ENCODE results near the gene KLF13. TPM values are rescaled to one million over a fixed set of nuclear protein-coding genes. Genes with fewer than 3 reads are reported as not detected.

KLF13 gene
- total RNA-seq, 2 experiments from 2014 or later, result 110 to 111 TPM

DNA sequence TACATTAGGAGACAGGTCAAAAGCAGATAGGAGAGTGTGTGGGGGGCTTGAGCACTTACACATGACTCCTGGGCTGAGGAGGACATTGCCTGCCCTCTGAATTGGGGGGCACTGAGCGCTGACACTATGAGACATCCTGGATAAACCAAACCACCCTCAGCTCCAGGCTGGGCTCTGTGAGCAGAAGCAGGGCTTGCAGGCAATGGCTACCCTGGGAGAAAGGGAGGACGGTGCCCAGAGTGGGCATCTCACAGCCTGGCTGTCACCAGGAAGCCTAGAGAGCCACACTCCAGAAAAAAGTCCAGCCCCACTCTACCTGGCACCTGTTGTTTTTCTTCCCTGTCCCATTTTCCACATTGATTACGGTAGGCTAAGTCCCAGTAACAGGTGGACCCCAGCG, 8.2 kb upstream of the KLF13 start:
- no peak overlapping the region for H3K4me3 Mint-ChIP-seq
- no peak for DNase-seq

DNA sequence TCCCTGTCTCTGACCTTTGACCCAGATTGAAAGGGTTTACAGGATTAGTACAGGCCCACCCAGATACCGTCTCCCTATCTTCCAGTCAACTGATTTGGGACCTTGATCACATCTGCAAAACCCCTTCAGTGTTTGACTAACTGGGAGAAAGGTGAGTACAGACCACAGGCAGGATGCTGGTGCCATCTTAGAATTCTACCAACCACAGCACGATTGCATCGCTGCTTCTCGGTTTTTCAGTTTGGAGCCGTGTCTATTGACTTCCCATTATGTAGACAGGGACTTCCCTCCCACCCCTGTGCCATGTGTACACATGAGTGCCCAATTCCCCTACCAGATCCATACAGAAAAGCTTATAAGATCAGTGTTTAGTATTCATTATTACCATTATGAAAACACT, 6.6 kb upstream of the KLF13 start:
- peaks cover 46% of the 10 kb centered on the region for H3K4me1 Mint-ChIP-seq
- H3K36me3 Mint-ChIP-seq, result no peaks in the 10 kb centered on the region
- peaks cover 7% of the 10 kb centered on the region for H3K9me3 Mint-ChIP-seq
- DNase-seq, result no peak
- no peaks in the 10 kb centered on the region for H3K27me3 Mint-ChIP-seq
- H3K4me3 Mint-ChIP-seq, result no peak overlapping the region
- no peak overlapping the region for H3K27ac Mint-ChIP-seq

More for the DNA sequence above, 8.2 kb upstream of the KLF13 start:
- H3K27me3 Mint-ChIP-seq, result no peaks in the 10 kb centered on the region
- H3K27ac Mint-ChIP-seq, result no peak overlapping the region
- peaks cover 34% of the 10 kb centered on the region for H3K4me1 Mint-ChIP-seq
- H3K36me3 Mint-ChIP-seq, result no peaks in the 10 kb centered on the region
- H3K9me3 Mint-ChIP-seq, result peaks cover 7% of the 10 kb centered on the region

DNA sequence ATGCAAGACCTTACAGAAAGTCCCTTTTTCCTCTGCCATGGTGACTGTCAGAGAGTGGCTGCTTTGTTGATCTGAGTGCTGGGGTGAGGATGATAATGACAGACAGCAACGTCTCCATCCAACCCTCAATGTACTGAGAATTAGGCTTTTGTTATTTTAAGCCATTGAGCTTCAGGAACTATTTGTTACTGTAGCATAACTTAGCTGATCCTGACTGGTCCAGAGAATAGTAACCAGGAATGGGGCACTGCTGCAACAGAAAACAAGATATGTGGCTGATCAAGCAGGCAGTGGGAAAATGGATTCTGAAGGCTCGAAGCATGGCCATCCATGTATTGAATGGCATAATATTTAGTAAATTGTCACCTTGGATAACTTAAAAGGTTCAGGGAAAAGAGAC, 5.2 kb upstream of the KLF13 start:
- no peak for DNase-seq
- no peak overlapping the region for H3K27ac Mint-ChIP-seq
- H3K4me3 Mint-ChIP-seq, result no peak overlapping the region
- H3K4me1 Mint-ChIP-seq, result peaks cover 42% of the 10 kb centered on the region
- H3K9me3 Mint-ChIP-seq, result peaks cover 7% of the 10 kb centered on the region
- H3K27me3 Mint-ChIP-seq, result no peaks in the 10 kb centered on the region
- no peaks in the 10 kb centered on the region for H3K36me3 Mint-ChIP-seq

DNA sequence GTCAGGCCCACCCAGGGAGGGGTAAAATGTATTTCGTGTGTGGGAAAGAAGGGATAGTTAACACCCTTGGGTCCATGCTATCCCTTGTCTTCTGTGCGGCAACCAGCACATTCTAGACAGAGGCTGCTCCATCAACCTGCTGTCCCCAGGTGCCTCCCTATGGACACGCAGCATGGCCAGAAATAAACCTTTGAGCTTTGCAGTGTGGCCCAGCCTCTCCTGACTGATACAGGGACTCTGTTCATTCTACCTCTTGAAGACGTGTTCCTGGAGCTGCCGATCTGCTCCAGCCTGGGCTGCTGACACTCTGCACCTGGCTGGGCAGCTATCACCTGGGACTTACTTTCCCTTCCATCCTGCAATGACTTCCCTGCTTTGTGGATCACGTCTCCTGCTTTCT, 4.1 kb upstream of the KLF13 start:
- H3K4me1 Mint-ChIP-seq, result peaks cover 33% of the 10 kb centered on the region
- peaks cover 7% of the 10 kb centered on the region for H3K9me3 Mint-ChIP-seq
- no peaks in the 10 kb centered on the region for H3K27me3 Mint-ChIP-seq
- DNase-seq, result no peak
- no peak overlapping the region for H3K27ac Mint-ChIP-seq
- H3K4me3 Mint-ChIP-seq, result no peak overlapping the region
- no peaks in the 10 kb centered on the region for H3K36me3 Mint-ChIP-seq

DNA sequence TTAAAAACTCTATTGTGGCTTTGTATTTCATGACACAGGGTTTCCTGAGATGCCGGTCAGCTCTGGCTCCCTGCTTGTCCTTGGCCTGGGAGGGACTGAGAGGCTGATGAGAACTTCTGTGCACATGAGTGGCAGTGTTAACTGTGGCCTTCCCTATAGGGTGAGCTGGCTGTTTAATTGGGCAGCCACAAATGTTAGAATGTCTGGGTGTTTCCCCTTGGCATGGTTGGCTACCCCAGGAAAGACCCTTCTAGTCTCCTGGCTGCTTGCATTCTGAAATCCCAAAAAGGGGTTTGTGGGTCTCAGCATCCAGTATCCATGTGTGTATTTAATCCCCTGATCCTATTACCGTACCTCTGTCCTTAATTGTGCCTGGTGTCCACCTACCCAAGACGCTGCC, 3.0 kb upstream of the KLF13 start:
- Mint-ChIP-seq H3K4me3 (no peak overlapping the region), H3K27ac (no peak overlapping the region), H3K36me3 (peaks cover under 1% of the 10 kb centered on the region), H3K27me3 (no peaks in the 10 kb centered on the region), H3K9me3 (peaks cover 7% of the 10 kb centered on the region), H3K4me1 (peaks cover 34% of the 10 kb centered on the region)
- DNase-seq, result no peak

DNA sequence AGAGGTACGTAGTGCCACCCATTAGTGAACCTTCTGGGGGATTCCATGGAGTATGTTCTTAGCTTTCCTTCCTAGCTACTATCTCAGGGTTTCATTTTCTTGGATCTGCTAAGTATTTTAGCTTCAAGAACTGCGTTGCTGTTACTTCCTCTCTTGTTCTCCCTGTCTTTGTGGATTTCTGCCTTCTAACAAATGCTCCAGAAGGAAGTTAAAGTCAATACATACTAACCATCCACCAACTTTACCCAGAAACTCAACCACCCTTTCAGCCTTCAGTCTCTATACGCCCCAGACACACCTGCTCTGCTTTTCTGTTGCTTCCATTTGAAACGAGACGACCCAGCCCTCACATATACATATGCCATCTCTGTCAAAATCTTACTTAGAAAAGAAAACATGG, 2.4 kb upstream of the KLF13 start:
- H3K36me3 Mint-ChIP-seq, result peaks cover 6% of the 10 kb centered on the region
- H3K4me3 Mint-ChIP-seq, result peak overlapping the region; percentile 86
- H3K27me3 Mint-ChIP-seq, result no peaks in the 10 kb centered on the region
- H3K9me3 Mint-ChIP-seq, result peaks cover 7% of the 10 kb centered on the region
- peaks cover 40% of the 10 kb centered on the region for H3K4me1 Mint-ChIP-seq
- no peak for DNase-seq
- no peak overlapping the region for H3K27ac Mint-ChIP-seq

DNA sequence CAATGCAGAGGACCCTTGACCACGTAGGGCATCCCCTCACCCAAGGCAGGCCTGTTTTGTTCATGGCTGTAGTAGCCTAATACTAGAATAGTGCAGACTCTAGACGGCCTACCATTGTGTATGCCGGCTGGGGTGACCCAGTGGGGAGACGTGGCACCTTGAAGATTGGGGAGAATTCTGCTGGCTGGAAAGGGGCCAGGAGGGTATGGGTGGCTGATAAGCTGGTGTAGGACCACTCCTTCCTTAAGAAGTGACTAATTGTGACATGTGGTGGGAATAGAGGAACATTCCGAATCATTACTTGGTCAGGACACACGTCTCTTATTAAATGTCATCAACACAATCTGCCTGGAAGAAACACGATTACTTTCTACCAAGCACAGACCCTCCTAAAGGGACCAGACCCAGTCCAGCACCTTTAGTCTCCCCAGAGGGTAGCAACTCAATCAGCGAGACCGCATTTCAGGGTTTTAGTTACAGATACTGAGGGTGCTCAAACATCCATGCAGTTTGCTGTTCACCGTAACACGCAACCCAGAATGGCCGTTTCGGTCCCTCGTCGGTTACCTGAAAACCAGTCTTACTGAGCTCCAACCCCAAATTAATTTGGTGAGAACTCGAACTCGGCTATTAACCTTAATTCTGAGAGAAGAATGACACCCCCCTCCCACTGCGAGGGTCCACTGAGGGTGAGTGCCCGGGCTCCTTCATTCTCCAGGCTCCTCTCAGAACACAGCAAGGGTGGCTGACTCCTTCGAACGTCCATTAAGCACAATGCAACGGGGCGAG, 1.6 kb upstream of the KLF13 start:
- H3K27ac Mint-ChIP-seq, result peak overlapping the region; percentile 86
- no peaks in the 10 kb centered on the region for H3K27me3 Mint-ChIP-seq
- H3K36me3 Mint-ChIP-seq, result peaks cover 10% of the 10 kb centered on the region
- no peak for DNase-seq
- peaks cover 7% of the 10 kb centered on the region for H3K9me3 Mint-ChIP-seq
- peaks cover 41% of the 10 kb centered on the region for H3K4me1 Mint-ChIP-seq
- H3K4me3 Mint-ChIP-seq, result peak overlapping the region; percentile 86

DNA sequence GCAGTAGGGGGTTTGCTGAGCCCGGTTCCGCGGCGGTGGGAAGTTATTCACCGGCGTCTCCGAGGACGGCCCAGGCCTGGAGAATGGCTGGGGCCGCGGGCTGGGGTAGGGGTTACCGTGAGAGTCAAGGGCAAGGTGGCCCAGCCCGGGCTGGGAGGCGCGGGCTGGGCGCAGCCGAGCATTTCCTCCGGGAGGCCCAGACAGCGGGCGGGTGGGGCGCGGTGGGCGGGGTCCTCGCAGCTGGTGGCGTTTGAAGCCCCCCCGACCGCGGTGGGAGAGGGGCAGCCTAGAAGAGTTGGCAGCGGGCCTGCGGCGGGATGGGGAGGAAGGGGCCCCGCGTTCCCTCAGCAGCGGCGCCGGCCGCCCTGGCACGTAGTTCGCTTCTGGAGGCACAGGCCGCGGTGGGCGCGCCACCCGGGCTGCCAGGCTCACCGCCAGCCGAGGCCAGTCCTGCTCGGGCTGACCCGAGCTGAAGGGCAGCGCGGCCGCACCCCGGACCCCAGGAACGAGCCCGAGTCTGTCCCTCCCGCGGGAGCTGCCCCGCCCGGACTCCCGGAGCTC, 960 bp upstream of the KLF13 start:
- Mint-ChIP-seq H3K27me3 (no peaks in the 10 kb centered on the region), H3K9me3 (peaks cover 7% of the 10 kb centered on the region), H3K36me3 (peaks cover 15% of the 10 kb centered on the region), H3K4me1 (peaks cover 45% of the 10 kb centered on the region), H3K27ac (peak overlapping the region; percentile 86), H3K4me3 (peak overlapping the region; percentile 86)
- peak; percentile 56 for DNase-seq

DNA sequence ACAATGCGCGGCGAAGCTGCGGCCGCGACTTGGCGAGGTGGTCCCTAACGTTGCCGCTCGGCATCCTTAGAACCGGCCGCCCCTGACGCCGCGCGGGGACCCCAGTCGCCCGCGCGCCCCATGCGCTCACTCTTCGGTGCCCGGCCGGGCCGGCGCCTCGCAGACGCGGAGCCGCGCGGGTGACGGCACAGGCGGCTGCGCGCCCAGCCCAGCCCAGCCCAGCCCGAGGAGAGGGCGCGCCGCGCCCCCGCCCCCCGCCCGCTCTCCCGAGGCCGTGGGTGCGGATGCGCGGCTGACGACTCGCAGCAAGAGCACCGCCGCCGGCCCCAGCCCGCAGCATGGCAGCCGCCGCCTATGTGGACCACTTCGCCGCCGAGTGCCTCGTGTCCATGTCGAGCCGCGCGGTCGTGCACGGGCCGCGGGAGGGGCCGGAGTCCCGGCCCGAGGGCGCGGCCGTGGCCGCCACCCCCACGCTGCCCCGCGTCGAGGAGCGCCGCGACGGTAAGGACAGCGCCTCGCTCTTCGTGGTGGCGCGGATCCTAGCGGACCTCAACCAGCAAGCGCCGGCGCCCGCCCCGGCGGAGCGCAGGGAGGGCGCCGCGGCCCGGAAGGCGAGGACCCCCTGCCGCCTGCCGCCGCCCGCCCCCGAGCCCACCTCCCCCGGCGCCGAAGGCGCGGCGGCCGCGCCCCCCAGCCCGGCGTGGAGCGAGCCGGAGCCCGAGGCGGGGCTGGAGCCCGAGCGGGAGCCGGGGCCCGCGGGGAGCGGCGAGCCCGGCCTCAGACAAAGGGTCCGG, 437 bp downstream of the KLF13 start:
- peak; percentile 37 for DNase-seq
- H3K4me1 Mint-ChIP-seq, result peaks cover 53% of the 10 kb centered on the region
- H3K9me3 Mint-ChIP-seq, result no peaks in the 10 kb centered on the region
- no peaks in the 10 kb centered on the region for H3K27me3 Mint-ChIP-seq
- H3K4me3 Mint-ChIP-seq, result peak overlapping the region; percentile 61
- peak overlapping the region; percentile 62 for H3K27ac Mint-ChIP-seq
- peaks cover 18% of the 10 kb centered on the region for H3K36me3 Mint-ChIP-seq

DNA sequence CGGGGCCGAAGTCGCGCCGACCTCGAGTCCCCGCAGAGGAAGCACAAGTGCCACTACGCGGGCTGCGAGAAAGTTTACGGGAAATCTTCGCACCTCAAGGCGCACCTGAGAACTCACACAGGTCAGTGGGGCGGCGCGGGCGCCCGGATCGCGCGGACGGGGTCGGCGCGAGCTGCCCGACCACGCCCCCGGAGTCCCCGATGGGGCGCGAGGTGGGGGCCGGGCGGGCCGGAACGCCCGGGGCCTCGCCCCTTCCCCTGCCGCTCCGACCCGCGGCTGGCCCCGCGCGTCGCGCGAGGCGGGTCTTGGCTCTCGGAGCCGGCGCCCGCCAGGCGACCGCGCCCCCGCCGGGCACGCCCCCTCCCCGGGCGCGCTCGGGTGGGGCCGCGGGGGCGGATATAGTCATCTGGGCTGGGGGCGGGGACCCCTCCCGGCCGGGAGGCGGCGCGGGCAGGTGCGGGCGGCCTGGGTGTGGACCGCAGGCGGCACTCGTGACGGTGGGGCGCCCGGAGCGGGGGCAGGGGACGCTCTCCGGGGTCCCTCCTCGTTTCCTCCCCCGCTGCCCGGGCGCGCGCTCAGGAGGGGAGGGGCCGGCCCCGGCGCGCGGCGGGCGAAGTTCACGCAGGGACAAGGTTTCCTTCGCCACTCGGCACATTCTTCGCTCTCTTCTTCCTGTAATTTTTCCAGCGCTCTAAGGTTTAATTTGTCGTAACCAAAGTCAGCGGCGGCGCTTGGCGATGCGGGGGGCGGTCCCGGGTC, 1.2 kb downstream of the KLF13 start:
- no peaks in the 10 kb centered on the region for H3K9me3 Mint-ChIP-seq
- peak overlapping the region; percentile 78 for H3K27ac Mint-ChIP-seq
- DNase-seq, result peak; percentile 68
- peaks cover 18% of the 10 kb centered on the region for H3K36me3 Mint-ChIP-seq
- H3K4me1 Mint-ChIP-seq, result peaks cover 56% of the 10 kb centered on the region
- H3K4me3 Mint-ChIP-seq, result peak overlapping the region; percentile 93
- no peaks in the 10 kb centered on the region for H3K27me3 Mint-ChIP-seq

DNA sequence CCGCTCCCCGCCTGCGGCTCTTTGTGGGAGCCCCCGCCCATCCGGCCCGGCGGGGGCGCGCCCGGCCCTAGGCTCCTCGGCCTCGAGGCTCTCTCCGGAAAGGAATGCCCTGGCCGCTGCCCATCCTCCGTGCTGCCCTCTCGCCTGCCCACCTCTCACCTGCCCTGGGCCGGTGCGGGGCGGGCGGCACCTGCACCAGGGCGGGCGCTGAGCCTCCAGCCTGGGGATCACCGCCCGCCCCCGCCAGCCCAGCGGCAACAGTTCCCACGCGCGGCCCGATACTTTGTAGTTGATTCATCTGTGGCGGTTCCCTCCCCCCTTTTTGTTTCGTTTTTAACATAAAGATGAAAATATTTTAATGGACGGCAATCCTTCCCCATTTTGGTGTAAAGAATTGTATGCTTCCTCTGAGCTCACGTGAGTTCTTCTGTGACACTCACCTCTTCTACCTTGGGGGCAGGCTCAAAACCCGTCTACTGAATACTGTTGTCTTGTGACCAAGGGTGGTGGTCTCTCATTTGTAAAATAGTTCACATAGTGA, 1.9 kb downstream of the KLF13 start:
- Mint-ChIP-seq H3K9me3 (no peaks in the 10 kb centered on the region), H3K4me1 (peaks cover 61% of the 10 kb centered on the region), H3K27me3 (no peaks in the 10 kb centered on the region), H3K27ac (peak overlapping the region; percentile 85), H3K36me3 (peaks cover 18% of the 10 kb centered on the region), H3K4me3 (peak overlapping the region; percentile 93)
- peak; percentile 86 for DNase-seq

DNA sequence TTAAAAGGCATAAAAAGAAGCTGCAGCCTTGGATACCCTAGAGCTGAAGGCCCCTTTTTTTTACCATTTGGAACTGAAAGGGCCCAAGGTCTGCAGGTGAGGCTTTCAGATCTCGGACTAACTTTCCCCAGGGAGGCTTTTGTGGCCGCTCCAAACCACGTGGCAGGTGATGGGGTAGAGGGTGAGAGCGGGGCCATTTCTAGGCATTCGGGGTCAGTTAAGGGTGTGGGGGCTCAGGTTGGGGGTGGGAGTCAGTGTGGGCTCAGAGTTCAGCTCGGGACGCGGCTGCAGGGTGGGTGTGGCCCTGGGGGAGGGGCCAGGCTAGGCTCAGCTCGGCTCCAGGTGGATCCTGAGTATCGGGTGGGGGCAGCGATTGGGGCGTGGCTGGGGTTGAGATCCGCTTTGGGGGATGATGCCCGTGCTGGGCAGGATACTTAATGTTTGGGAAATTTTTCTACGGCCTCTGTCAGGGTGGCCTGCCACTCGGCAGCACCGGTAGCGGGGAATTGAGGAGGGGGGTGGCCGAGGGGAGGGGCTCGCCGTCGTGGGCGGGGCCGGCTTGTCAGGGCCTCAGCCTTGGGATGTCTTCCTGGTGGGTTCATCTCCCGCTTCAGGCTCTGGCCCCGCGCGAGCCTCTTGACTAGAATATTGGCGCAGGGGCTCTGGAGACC, 2.5 kb downstream of the KLF13 start:
- Mint-ChIP-seq H3K27ac (peak overlapping the region; percentile 85), H3K4me1 (peaks cover 62% of the 10 kb centered on the region), H3K27me3 (no peaks in the 10 kb centered on the region), H3K9me3 (no peaks in the 10 kb centered on the region), H3K36me3 (peaks cover 18% of the 10 kb centered on the region), H3K4me3 (peak overlapping the region; percentile 93)
- DNase-seq, result peak; percentile 54

DNA sequence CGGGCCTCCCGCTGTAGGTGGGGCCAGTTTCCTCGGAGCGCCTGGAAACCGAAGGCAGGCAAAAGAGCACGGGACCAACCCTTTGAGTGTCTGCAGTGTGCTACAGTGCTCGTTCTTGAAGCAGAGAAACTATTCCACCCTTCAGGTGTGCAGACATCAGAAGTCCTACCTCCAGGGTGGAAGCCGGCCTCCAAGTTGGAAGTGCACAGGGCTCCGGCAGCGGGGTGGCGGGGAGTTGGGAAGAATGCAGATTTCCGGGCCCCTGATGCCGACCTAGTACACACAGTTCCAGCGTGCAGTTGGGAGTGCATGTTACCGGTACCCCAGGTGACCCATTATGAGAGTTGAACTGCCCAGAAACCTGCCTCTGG, 3.0 kb downstream of the KLF13 start:
- no peak for DNase-seq

DNA sequence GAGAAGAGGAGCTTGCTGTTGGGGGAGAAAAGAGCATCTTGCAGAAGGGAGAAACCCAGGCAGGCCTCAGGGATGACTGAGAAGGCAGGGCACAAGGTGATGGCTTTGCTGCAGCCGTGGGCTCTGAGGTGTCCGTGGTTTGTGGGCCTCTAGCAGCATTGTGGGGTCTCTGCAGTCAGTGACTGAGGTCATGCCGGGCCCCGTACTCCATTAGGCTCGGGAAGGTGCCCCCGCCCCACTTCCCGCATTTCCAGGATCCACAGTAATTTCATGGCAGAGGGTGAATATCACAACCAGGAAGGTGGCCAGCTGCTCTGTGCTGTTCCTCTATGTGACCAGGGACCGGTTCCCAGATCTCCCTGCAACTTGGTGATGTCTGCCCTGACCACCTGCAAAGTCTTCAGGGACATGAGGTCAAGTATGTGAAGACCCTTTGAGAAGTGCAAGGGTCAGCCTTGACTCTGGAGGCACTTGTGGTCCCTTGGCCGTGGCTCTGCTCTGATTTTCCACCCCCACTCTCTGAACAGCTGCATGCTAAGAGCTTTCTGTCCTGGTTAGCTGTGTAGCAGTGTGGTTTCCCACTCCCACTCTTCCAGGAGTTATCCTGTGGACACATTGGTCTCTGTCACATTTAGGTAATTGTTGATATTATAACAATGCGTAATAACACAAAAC, 3.6 kb downstream of the KLF13 start:
- Mint-ChIP-seq H3K9me3 (no peaks in the 10 kb centered on the region), H3K27me3 (no peaks in the 10 kb centered on the region), H3K4me3 (peak overlapping the region; percentile 93), H3K27ac (peak overlapping the region; percentile 85), H3K4me1 (peaks cover 63% of the 10 kb centered on the region), H3K36me3 (peaks cover 22% of the 10 kb centered on the region)
- DNase-seq, result no peak

More for the DNA sequence above, 3.0 kb downstream of the KLF13 start:
- Mint-ChIP-seq H3K27ac (peak overlapping the region; percentile 85), H3K4me1 (peaks cover 62% of the 10 kb centered on the region), H3K4me3 (peak overlapping the region; percentile 93), H3K27me3 (no peaks in the 10 kb centered on the region), H3K9me3 (no peaks in the 10 kb centered on the region), H3K36me3 (peaks cover 19% of the 10 kb centered on the region)
